ENCODE measurements around the gene NDUFB1.

The NDUFB1 gene

GRCh38 chr14:92093320-92093719, 28.2 kb downstream of the NDUFB1 start:
- DNase-seq: no peak

DNA sequence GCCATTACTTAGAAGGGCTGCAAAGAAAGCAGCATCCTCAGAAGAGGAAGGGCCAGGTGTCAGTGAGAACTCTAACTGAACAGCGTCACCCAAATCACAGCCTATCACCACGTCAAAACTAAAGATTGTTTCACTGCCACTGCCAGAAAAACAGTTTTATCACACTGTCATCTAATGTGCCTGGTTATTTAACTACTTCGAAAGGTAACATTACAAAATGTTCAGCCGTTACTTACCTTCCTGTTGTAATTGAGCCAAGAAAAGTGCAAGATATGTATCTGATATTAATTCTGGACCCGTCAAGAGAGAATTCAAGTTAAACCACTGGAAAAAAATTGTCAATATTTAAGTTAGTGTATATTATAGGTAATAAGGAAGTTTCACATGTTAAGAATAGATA, 33.0 kb downstream of the NDUFB1 start:
- DNase-seq: no peak

GRCh38 chr14:92074555-92074954, 47.0 kb downstream of the NDUFB1 start:
- no peak for DNase-seq

Data from effector CD4-positive, alpha-beta T cell (primary cell).